Common myeloid progenitor, CD34-positive (primary cell): ENCODE data around the gene CRAMP1.

Experiments
- CTCF ChIA-PET: fragments of 350-600 bp; sonication (Branson Sonifier 250); formaldehyde crosslinking; loops from one replicate; lab custom pipeline; 2021; ENCODE audit warnings: antibody characterized with exemption; lab: Charles Lee
- POLR2A ChIA-PET: fragments of 350-600 bp; sonication (Branson Sonifier 250); formaldehyde crosslinking; loops from one replicate; lab custom pipeline; 2021; ENCODE audit warnings: antibody characterized with exemption; lab: Charles Lee
- DNase-seq, 3 donors: peaks; one replicate each; pipeline versions ENCODE4 v3.0.0 to v3.0.0-alpha.2; 2013
- H3K27ac ChIP-seq, 2 experiments: 1 replicate in 1 of 2; 2 replicates in 1 of 2; pipeline ENCODE4 v1.7.0; 2013; ENCODE audit warnings: inconsistent platforms in 2 of 2, low read length in 2 of 2, mild to moderate bottlenecking in 2 of 2, low read depth in 1 of 2, moderate library complexity in 1 of 2; ENCODE audit not compliant: severe bottlenecking in 2 of 2, insufficient read depth in 1 of 2, poor library complexity in 1 of 2
- H3K27me3 ChIP-seq, 5 experiments: replicated peaks in 2 of 5; 1 replicate in 3 of 5; 2 replicates in 2 of 5; pipeline versions ENCODE4 v1.6.1 to v1.7.0; 2013; ENCODE audit warnings: low read length in 4 of 5, mild to moderate bottlenecking in 2 of 5, moderate library complexity in 2 of 5, inconsistent platforms in 1 of 5; ENCODE audit not compliant: insufficient read depth in 5 of 5, control insufficient read depth in 4 of 5
- H3K36me3 ChIP-seq, 4 experiments: 1 replicate in 2 of 4; 2 replicates in 2 of 4; pipeline versions ENCODE4 v1.6.1 to v1.7.0; 2013; ENCODE audit warnings: low read length in 3 of 4, control low read depth in 1 of 4, mild to moderate bottlenecking in 1 of 4; ENCODE audit not compliant: control insufficient read depth in 4 of 4, insufficient read depth in 4 of 4
- H3K4me1 ChIP-seq, 4 experiments: 1 replicate in 3 of 4; 2 replicates in 1 of 4; pipeline versions ENCODE4 v1.6.1 to v1.7.1; 2013; ENCODE audit warnings: low read length in 3 of 4, mild to moderate bottlenecking in 3 of 4, control low read depth in 1 of 4, inconsistent platforms in 1 of 4, moderate library complexity in 1 of 4; ENCODE audit not compliant: control insufficient read depth in 4 of 4, insufficient read depth in 4 of 4; ENCODE audit errors: control extremely low read depth in 1 of 4
- H3K4me3 ChIP-seq, 7 experiments: 1 replicate in 4 of 7; 2 replicates in 3 of 7; pipeline versions ENCODE4 v1.5.1 to v1.7.0; 2013; ENCODE audit warnings: mild to moderate bottlenecking in 7 of 7, low read length in 6 of 7, moderate library complexity in 6 of 7, inconsistent platforms in 2 of 7, low read depth in 2 of 7, control low read depth in 1 of 7; ENCODE audit not compliant: insufficient read depth in 4 of 7, control insufficient read depth in 1 of 7; ENCODE audit errors: extremely low read depth in 1 of 7
- H3K9me3 ChIP-seq, 5 experiments: 1 replicate in 4 of 5; 2 replicates in 1 of 5; pipeline versions ENCODE4 v1.6.1 to v1.7.1; 2013; ENCODE audit warnings: low read length in 4 of 5, mild to moderate bottlenecking in 2 of 5, inconsistent platforms in 1 of 5, low read depth in 1 of 5, moderate library complexity in 1 of 5; ENCODE audit not compliant: control insufficient read depth in 4 of 5, insufficient read depth in 2 of 5; ENCODE audit errors: control extremely low read depth in 1 of 5
- WGBS: methylation state at CpG from one replicate; pipeline ENCODE4 v1.1.5; 2013; ENCODE audit not compliant: insufficient coverage; 5-methylcytosine and 5-hydroxymethylcytosine counted together

The CRAMP1 gene

DNA sequence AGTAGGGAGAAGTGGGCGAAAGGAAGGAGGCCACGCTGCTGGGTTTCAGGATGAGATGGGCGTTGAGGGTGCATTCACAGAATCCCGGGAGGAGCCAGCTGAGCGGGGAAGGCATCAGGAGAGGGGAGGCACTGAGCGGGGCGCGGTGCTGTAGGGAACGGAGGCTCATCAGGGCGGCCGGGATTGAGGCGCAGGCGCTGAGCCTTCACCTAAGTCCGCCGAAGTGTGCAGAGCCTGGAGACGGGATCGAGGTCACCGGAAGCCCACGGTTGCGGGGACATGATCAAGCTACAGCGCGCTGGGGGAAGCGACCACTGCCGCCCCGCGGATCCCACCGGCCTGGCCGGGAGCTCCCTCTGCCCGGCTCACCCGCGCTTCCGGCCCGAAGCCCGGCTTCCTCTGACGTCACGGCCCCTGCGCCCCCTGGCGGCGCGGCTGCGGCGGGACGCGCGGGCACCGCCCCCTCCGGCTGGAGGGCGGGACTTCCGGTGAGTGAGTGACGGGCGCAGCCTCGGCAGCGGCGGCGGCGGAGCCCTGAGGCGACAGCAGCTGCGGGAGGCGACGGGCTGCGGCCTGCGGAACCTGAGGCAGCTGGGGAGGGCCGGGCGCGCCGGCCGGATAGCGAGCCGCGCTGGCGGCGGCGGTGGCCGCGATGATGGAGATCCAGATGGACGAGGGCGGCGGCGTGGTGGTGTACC lies 93.7 kb downstream of the CRAMP1 start, which contains the start of gene MAPK8IP3:
Gene MAPK8IP3, plus strand, starts transcription at position 508 of the 698 bp plus-strand sequence. Its CDS starts 145 bp downstream, at position 653.
- DNase-seq, result peak; percentile 84 to 94 (median 92)
- CTCF ChIA-PET, result interaction anchor here (0.6 to 1.7 kb wide), 16 partner anchors 8 to 445 kb away, joined by 3 to 11 read pairs (median 4); partner anchors contain the start of genes JPT2 and UQCC4
- Histone ChIP-seq H3K27ac (peak within 1 kb of the TSS; percentile 64 to 87), H3K27me3 (no peaks in the 10 kb centered on the region), H3K4me1 (peaks cover 0 to 32% (median 24%) of the 10 kb centered on the region in 4 experiments), H3K4me3 (peak within 1 kb of the TSS; percentile 60 to 98 (median 91)), H3K36me3 (peaks cover 0 to 34% (median 16%) of the 10 kb centered on the region in 4 experiments), H3K9me3 (no peaks in the 10 kb centered on the region)
- POLR2A ChIA-PET, result interaction anchor here (0.6 to 1.3 kb wide), 5 partner anchors 28 to 276 kb away, joined by 3 to 6 read pairs (median 3); partner anchors contain the start of genes JPT2 and RPS2
- 0% methylated on average over 72 of the region's 79 CpGs for WGBS

GRCh38 chr16:1706386-1707192 lies 94.4 kb downstream of the CRAMP1 start:
- ChIA-PET POLR2A (interaction anchor here (0.8 to 1.3 kb wide), 4 partner anchors 29 to 258 kb away, joined by 3 to 6 read pairs (median 3); partner anchors contain the start of genes JPT2 and RPS2), CTCF (interaction anchor here (0.6 to 1.7 kb wide), 11 partner anchors 9 to 65 kb away, joined by 3 to 11 read pairs (median 4); partner anchors contain the start of gene JPT2)
- peak in 2 of 3 donors; percentile 63 to 70 for DNase-seq
- no peaks in the 10 kb centered on the region for H3K27me3 ChIP-seq
- peaks cover 0 to 38% (median 24%) of the 10 kb centered on the region in 4 experiments for H3K4me1 ChIP-seq
- peaks cover 0 to 30% (median 12%) of the 10 kb centered on the region in 4 experiments for H3K36me3 ChIP-seq
- H3K9me3 ChIP-seq, result no peaks in the 10 kb centered on the region
- H3K27ac ChIP-seq, result peak overlapping the region; percentile 64 to 87
- 0% methylated on average over 38 of the region's 62 CpGs for WGBS
- H3K4me3 ChIP-seq, result peak overlapping the region; percentile 60 to 98 (median 91)

- ChIA-PET POLR2A (no interaction called here), CTCF (interaction anchor here (0.6 to 1.1 kb wide), 2 partner anchors 21 to 66 kb away, joined by 3 read pairs; no protein-coding TSS in a partner anchor)
- WGBS, result 13% methylated on average over 13 of the region's 16 CpGs
- Histone ChIP-seq H3K36me3 (peaks cover 0 to 24% (median 10%) of the 10 kb centered on the region in 4 experiments), H3K9me3 (no peaks in the 10 kb centered on the region), H3K4me3 (peak overlapping the region; percentile 11 to 95 (median 78)), H3K27ac (peak overlapping the region; percentile 50 to 87), H3K27me3 (no peaks in the 10 kb centered on the region), H3K4me1 (peaks cover 0 to 41% (median 26%) of the 10 kb centered on the region in 4 experiments)
- DNase-seq, result peak in 2 of 3 donors; percentile 18 to 39
Measured at GRCh38 chr16:1707193-1707790, 95.1 kb downstream of the CRAMP1 start.

- H3K36me3 ChIP-seq, result peaks cover 0 to 18% (median 6%) of the 10 kb centered on the region in 4 experiments
- CTCF ChIA-PET, result interaction anchor here (1.1 kb wide), 1 partner anchor 67 kb away, joined by 3 read pairs; no protein-coding TSS in a partner anchor
- H3K4me1 ChIP-seq, result peaks cover 0 to 50% (median 33%) of the 10 kb centered on the region in 4 experiments
Measured at GRCh38 chr16:1708083-1708767, 96.1 kb downstream of the CRAMP1 start.

DNA sequence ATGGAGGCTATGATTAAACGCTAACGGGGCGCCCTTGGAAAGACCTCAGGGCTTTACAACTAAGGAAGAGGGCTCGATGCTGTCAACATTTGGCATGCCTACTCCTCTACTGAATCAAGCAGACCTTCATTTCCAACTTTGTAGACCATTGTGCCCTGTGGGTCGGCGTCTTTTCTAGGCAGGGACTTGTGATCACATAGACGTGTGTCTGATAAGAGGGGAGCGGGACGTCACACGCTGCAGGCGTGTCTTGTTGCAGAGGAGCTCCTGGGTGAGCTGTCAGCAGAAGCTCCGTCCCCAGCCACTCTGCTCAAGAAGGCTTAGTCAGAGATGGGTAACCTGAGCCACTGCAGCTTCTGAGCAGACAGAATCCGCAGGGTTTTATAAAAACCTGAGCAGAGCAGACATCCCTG lies 96.6 kb downstream of the CRAMP1 start:
- CTCF ChIA-PET, result no interaction called here
- H3K27me3 ChIP-seq, result no peaks in the 10 kb centered on the region
- no peak overlapping the region for H3K4me3 ChIP-seq
- H3K36me3 ChIP-seq, result peaks cover 0 to 15% (median 6%) of the 10 kb centered on the region in 4 experiments
- no peaks in the 10 kb centered on the region for H3K9me3 ChIP-seq
- H3K27ac ChIP-seq, result peak overlapping the region in 1 of 2 experiments; percentile 87
- H3K4me1 ChIP-seq, result peaks cover 0 to 56% (median 38%) of the 10 kb centered on the region in 4 experiments
- no peak for DNase-seq
- WGBS, result 89% methylated on average over 13 of the region's 13 CpGs
- POLR2A ChIA-PET, result no interaction called here

More at GRCh38 chr16:1708083-1708767, 96.1 kb downstream of the CRAMP1 start:
- DNase-seq, result peak in 2 of 3 donors; percentile 11 to 27
- 96% methylated on average over 16 of the region's 18 CpGs for WGBS
- peak overlapping the region in 4 of 7 experiments; percentile 64 to 91 (median 78) for H3K4me3 ChIP-seq
- POLR2A ChIA-PET, result no interaction called here
- H3K27ac ChIP-seq, result peak overlapping the region in 1 of 2 experiments; percentile 87
- H3K27me3 ChIP-seq, result no peaks in the 10 kb centered on the region
- H3K9me3 ChIP-seq, result no peaks in the 10 kb centered on the region

GRCh38 chr16:1709356-1709755 lies 97.2 kb downstream of the CRAMP1 start:
- no peak for DNase-seq
- no peaks in the 10 kb centered on the region for H3K9me3 ChIP-seq
- POLR2A ChIA-PET, result no interaction called here
- no peak overlapping the region for H3K4me3 ChIP-seq
- no peaks in the 10 kb centered on the region for H3K27me3 ChIP-seq
- peaks cover 0 to 15% (median 7%) of the 10 kb centered on the region in 4 experiments for H3K36me3 ChIP-seq
- CTCF ChIA-PET, result no interaction called here
- no peak overlapping the region for H3K27ac ChIP-seq
- peaks cover 0 to 61% (median 42%) of the 10 kb centered on the region in 4 experiments for H3K4me1 ChIP-seq
- 90% methylated on average over 12 of the region's 15 CpGs for WGBS
